Endothelial cell of umbilical vein (primary cell): Measurements from ENCODE around the gene KDM4B. TPM values are rescaled to one million over a fixed set of nuclear protein-coding genes. Genes with fewer than 3 reads are reported as not detected.

Source experiments
- BruUV-seq: library from RNA; stranded (reverse); fragments of 400-500 nt; replicated peaks from 2 replicates; lab custom pipeline; 2021; lab: Mats Ljungman, UMichigan
- CTCF ChIA-PET: fragments of 300-600, 350-600 bp; sonication (Branson Sonifier 250); formaldehyde crosslinking; loops from one replicate; lab custom pipeline; 2021; ENCODE audit warnings: antibody characterized with exemption, inconsistent platforms; lab: Charles Lee
- POLR2A ChIA-PET: fragments of 300-600, 350-600 bp; sonication (Branson Sonifier 250); formaldehyde crosslinking; loops from one replicate; lab custom pipeline; 2021; ENCODE audit warnings: antibody characterized with exemption, inconsistent platforms; lab: Charles Lee
- DNase-seq: peaks from one replicate; pipeline ENCODE4 v3.0.0-alpha.2; 2011; ENCODE audit warnings: low read depth, low spot score
- FAIRE-seq: peaks from 2 replicates; lab custom pipeline; 2011; peaks lifted over from hg19 to GRCh38; lab: Jason Lieb, UNC
- H2AFZ ChIP-seq: 2 replicates; pipeline ENCODE4 v1.6.0; 2012; ENCODE audit warnings: low read depth, low read length, control low read depth, inconsistent platforms
- H3K27ac ChIP-seq: 2 replicates; pipeline ENCODE4 v1.5.1; 2011; ENCODE audit warnings: low read depth, mild to moderate bottlenecking, control low read depth, low read length, moderate library complexity; ENCODE audit not compliant: insufficient read depth
- H3K27me3 ChIP-seq, 2 experiments: 2 replicates each; pipeline versions ENCODE4 v1.6.0 to v1.6.1; 2011; ENCODE audit warnings: low read length in 2 of 2, mixed read lengths in 1 of 2; ENCODE audit not compliant: control insufficient read depth in 2 of 2, insufficient read depth in 2 of 2
- H3K36me3 ChIP-seq, 2 experiments: 2 replicates in 1 of 2; 3 replicates in 1 of 2; pipeline ENCODE4 v1.5.1; 2011; ENCODE audit warnings: low read length in 2 of 2, mild to moderate bottlenecking in 1 of 2, moderate library complexity in 1 of 2; ENCODE audit not compliant: control insufficient read depth in 2 of 2, insufficient read depth in 2 of 2; ENCODE audit errors: extremely low read depth in 1 of 2
- H3K4me1 ChIP-seq: 3 replicates; pipeline ENCODE4 v1.5.1; 2011; ENCODE audit warnings: mild to moderate bottlenecking, low read length; ENCODE audit not compliant: control insufficient read depth, insufficient read depth; ENCODE audit errors: extremely low read depth
- H3K4me2 ChIP-seq: 2 replicates; pipeline ENCODE4 v1.6.1; 2011; ENCODE audit warnings: low read length, control low read depth, mixed read lengths; ENCODE audit not compliant: insufficient read depth
- H3K4me3 ChIP-seq, 3 experiments: fragments of 200-600 bp in 1 of 3; sonication (generic), shearing (Covaris generic) in 1 of 3; replicated peaks in 1 of 3; 2 replicates each; pipeline ENCODE4 v1.5.1; 2011 to 2016; ENCODE audit warnings: control low read depth in 3 of 3, low read length in 3 of 3, mild to moderate bottlenecking in 2 of 3, inconsistent platforms in 1 of 3, low read depth in 1 of 3, moderate library complexity in 1 of 3; ENCODE audit not compliant: insufficient read depth in 1 of 3
- H3K79me2 ChIP-seq: 2 replicates; pipeline ENCODE4 v1.6.0; 2012; ENCODE audit warnings: low read length, inconsistent platforms; ENCODE audit not compliant: control insufficient read depth, insufficient read depth
- H3K9ac ChIP-seq: replicated peaks from 2 replicates; pipeline ENCODE3; 2011; ENCODE audit warnings: low read length, control low read depth; ENCODE audit not compliant: insufficient read depth; ENCODE audit errors: extremely low read depth
- H3K9me1 ChIP-seq: replicated peaks from 3 replicates; pipeline ENCODE4 v1.6.0; 2011; ENCODE audit warnings: mild to moderate bottlenecking, low read length; ENCODE audit not compliant: control insufficient read depth, insufficient read depth; ENCODE audit errors: extremely low read depth
- H3K9me3 ChIP-seq: replicated peaks from 2 replicates; pipeline ENCODE4 v1.5.1; 2012; ENCODE audit warnings: low read length, inconsistent platforms; ENCODE audit not compliant: control insufficient read depth, insufficient read depth
- H4K20me1 ChIP-seq: replicated peaks from 2 replicates; pipeline ENCODE3; 2011; ENCODE audit warnings: mild to moderate bottlenecking, low read length; ENCODE audit not compliant: control insufficient read depth, insufficient read depth; ENCODE audit errors: extremely low read depth
- EZH2 ChIP-seq: IDR thresholded peaks from 2 replicates; pipeline ENCODE4 v1.6.1; 2012; ENCODE audit warnings: borderline replicate concordance, low read depth, mild to moderate bottlenecking, moderate library complexity, low read length, inconsistent platforms; ENCODE audit not compliant: severe bottlenecking
- FOS ChIP-seq: IDR thresholded peaks from 2 replicates; pipeline ENCODE4 v1.6.1; 2011; ENCODE audit warnings: mild to moderate bottlenecking, low read length, moderate library complexity, borderline replicate concordance; ENCODE audit not compliant: insufficient read depth
- GATA2 ChIP-seq: IDR thresholded peaks from 2 replicates; pipeline ENCODE4 v1.7.0; 2011; ENCODE audit warnings: low read depth, mild to moderate bottlenecking, moderate library complexity, mixed read lengths, low read length; ENCODE audit not compliant: insufficient read length, insufficient read depth
- JUN ChIP-seq: IDR thresholded peaks from 2 replicates; pipeline ENCODE4 v1.6.1; 2011; ENCODE audit warnings: borderline replicate concordance, low read depth; ENCODE audit not compliant: insufficient read length, insufficient read depth
- MAX ChIP-seq: IDR thresholded peaks from 2 replicates; pipeline ENCODE4 v1.6.1; 2011; ENCODE audit not compliant: insufficient read depth, insufficient read length
- MYC ChIP-seq: IDR thresholded peaks from one replicate; pipeline ENCODE4 v1.6.1; 2011; ENCODE audit warnings: mild to moderate bottlenecking, low read depth, low read length
- POLR2A ChIP-seq: IDR thresholded peaks from 2 replicates; pipeline ENCODE4 v1.6.1; 2012; ENCODE audit warnings: low read depth, mild to moderate bottlenecking, control low read depth, low read length
- POLR2AphosphoS5 ChIP-seq: IDR thresholded peaks from 2 replicates; pipeline ENCODE4 v1.6.1; 2012; ENCODE audit warnings: low read depth, mild to moderate bottlenecking, control low read depth, low read length, moderate library complexity; ENCODE audit not compliant: insufficient read depth
- dilution Hi-C: fragments of 300-500 bp; cut with MboI; formaldehyde crosslinking; loops from one replicate; pipeline ENCODE4 v1.15.0; 2019; ENCODE audit warnings: low sequenced_read_pairs; ENCODE audit not compliant: extremely low pct_ligation_motif_present
- intact Hi-C: fragments of 100-400 bp; cut with micrococcal nuclease; formaldehyde crosslinking; loops from one replicate; pipeline ENCODE4 v1.10.0; 2022
- polyA plus RNA-seq, 4 experiments: library from polyadenylated mRNA; depleted of rRNA in 3 of 4; stranded (reverse) in 3 of 4; unstranded in 1 of 4; fragments of >200 nt; gene quantifications; 2 replicates each; pipeline versions ENCODE4 v1.2.1 to v1.2.3, GENCODE V29; 2011 to 2012; ENCODE audit warnings: missing spikeins in 1 of 4
- total RNA-seq: library from RNA; stranded (reverse); gene quantifications from 2 replicates; pipeline ENCODE4 v1.2.3, GENCODE V29; 2021

Gene KDM4B
- total and polyA plus RNA-seq, 2 donors (not counting 3 experiments of a cell fraction or from before 2014, with no cell fraction given), result 12.4 to 37.2 TPM

GRCh38 chr19:4988770-4989251, 19.9 kb downstream of the KDM4B start:
- CTCF ChIA-PET, result interaction anchor here (1.3 to 2.0 kb wide), 2 partner anchors 13 to 42 kb away, joined by 4 to 6 read pairs; no protein-coding TSS in a partner anchor
- POLR2A ChIA-PET, result no interaction called here
- intact Hi-C loops (no loop called here), dilution Hi-C loops (no loop called here)
- peaks cover 7% of the 10 kb centered on the region for H4K20me1 ChIP-seq
- H3K9me1 ChIP-seq, result no peaks in the 10 kb centered on the region
- H3K9ac ChIP-seq, result no peak overlapping the region
- H3K79me2 ChIP-seq, result peaks cover 58% of the 10 kb centered on the region
- FAIRE-seq (no peak), DNase-seq (no peak)
- H3K36me3 ChIP-seq, result no peaks in the 10 kb centered on the region
- no peak overlapping the region for H3K4me3 ChIP-seq
- H3K4me1 ChIP-seq, result peaks cover 3% of the 10 kb centered on the region
- no TSS peak for BruUV-seq
- no peaks in the 10 kb centered on the region for H3K9me3 ChIP-seq
- H3K4me2 ChIP-seq, result no peak overlapping the region
- H3K27me3 ChIP-seq, result no peaks in the 10 kb centered on the region
- no peak overlapping the region for H2AFZ ChIP-seq
- TF ChIP-seq POLR2AphosphoS5 (no peak), POLR2A (no peak)
- no peak overlapping the region for H3K27ac ChIP-seq

DNA sequence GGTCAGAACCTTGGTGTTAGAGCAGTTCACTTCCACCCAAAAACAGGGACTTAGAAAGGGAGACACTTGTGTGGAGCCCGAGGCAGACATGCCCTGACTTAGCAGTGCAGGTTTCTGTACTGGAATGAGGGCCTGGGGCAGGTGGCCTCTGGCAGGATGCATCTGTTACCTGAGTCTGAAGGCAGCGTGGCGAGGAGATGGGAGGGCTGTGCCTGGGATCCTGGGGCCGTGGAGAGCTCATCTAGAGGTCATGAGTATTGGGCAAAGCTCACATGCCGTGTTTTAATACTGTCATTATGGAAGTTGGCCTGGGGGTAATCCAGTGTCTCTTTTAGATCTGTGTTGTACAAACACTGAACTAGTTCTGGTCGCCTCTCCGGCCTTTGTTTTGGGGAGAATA, 21.4 kb downstream of the KDM4B start:
- FAIRE-seq (no peak), DNase-seq (no peak)
- no peaks in the 10 kb centered on the region for H3K27me3 ChIP-seq
- H3K36me3 ChIP-seq, result no peaks in the 10 kb centered on the region
- POLR2A ChIA-PET, result no interaction called here
- no peak overlapping the region for H2AFZ ChIP-seq
- H3K4me2 ChIP-seq, result no peak overlapping the region
- H3K9me3 ChIP-seq, result no peaks in the 10 kb centered on the region
- no peaks in the 10 kb centered on the region for H3K4me1 ChIP-seq
- H3K79me2 ChIP-seq, result peaks cover 59% of the 10 kb centered on the region
- H3K9ac ChIP-seq, result no peak overlapping the region
- intact Hi-C loops, result no loop called here
- CTCF ChIA-PET, result no interaction called here
- H3K9me1 ChIP-seq, result no peaks in the 10 kb centered on the region
- H3K4me3 ChIP-seq, result no peak overlapping the region
- no peak overlapping the region for H3K27ac ChIP-seq
- no TSS peak for BruUV-seq
- TF ChIP-seq FOS (no peak), EZH2 (no peak), GATA2 (no peak), POLR2A (no peak), MYC (no peak), POLR2AphosphoS5 (no peak), JUN (no peak), MAX (no peak)
- peaks cover 7% of the 10 kb centered on the region for H4K20me1 ChIP-seq
- dilution Hi-C loops, result no loop called here
